Left lung (tissue), 10 donors: Measurements from ENCODE around the gene DDC. TPM values are rescaled to one million over a fixed set of nuclear protein-coding genes. Genes with fewer than 3 reads are reported as not detected.
"Not testable (repeated sequence)": the region's sequence is repeated elsewhere in the genome, so short reads cannot be mapped to it uniquely, and the experiment has no call there.

Source experiments
- ATAC-seq: fragments of 200-7000 bp; cut with Tn5 transposase; one replicate; pipeline ENCODE4 v1.9.1; 2020; ENCODE audit warnings: moderate library complexity
- DNase-seq, 4 donors: peaks; one replicate each; pipeline ENCODE4 v3.0.0-alpha.2; 2013 to 2020
- H3K27ac ChIP-seq, 2 donors: fragments of 200-600 bp; sonication (generic) in 1 of 2; one replicate each; pipeline versions ENCODE4 v1.5.0 to v1.8.0; 2020 to 2021
- H3K27me3 ChIP-seq, 2 donors: fragments of 200-600 bp; sonication (generic) in 1 of 2; one replicate each; pipeline versions ENCODE4 v1.5.0 to v1.8.0; 2020 to 2021
- H3K36me3 ChIP-seq, 2 donors: fragments of 200-600 bp; sonication (generic) in 1 of 2; one replicate each; pipeline versions ENCODE4 v1.5.0 to v1.8.0; 2020 to 2021
- H3K4me1 ChIP-seq, 2 donors: fragments of 200-600 bp; one replicate each; pipeline ENCODE4 v1.8.0; 2021
- H3K4me3 ChIP-seq, 2 donors: fragments of 200-600 bp; sonication (generic) in 1 of 2; one replicate each; pipeline versions ENCODE4 v1.5.0 to v1.8.0; 2020 to 2021; ENCODE audit warnings: mild to moderate bottlenecking in 1 of 2
- H3K9me3 ChIP-seq, 2 donors: fragments of 200-600 bp; sonication (generic) in 1 of 2; one replicate each; pipeline versions ENCODE4 v1.5.0 to v1.8.0; 2020 to 2021
- intact Hi-C, 2 donors: fragments of 100-400 bp; cut with DNase I; formaldehyde crosslinking; loops; one replicate each; pipeline versions ENCODE4 v1.11.2 to v1.14.2; 2022
- polyA plus RNA-seq, 6 donors: library from polyadenylated mRNA; unstranded; fragments of 120-200 nt; gene quantifications; one replicate each; pipeline ENCODE4 v1.2.1, GENCODE V29; 2013; ENCODE audit not compliant: insufficient read length in 6 of 6
- total RNA-seq, 2 donors: library from RNA; stranded (reverse); fragmentation: NEBNext Ultra II Directional; extraction: Animal tissue kit (Norgen Biotek cat#: 25700); gene quantifications; one replicate each; pipeline ENCODE4 v1.2.1, GENCODE V29; 2021
- TF ChIP-seq, protein P1 (sequence below), 2 donors: fragments of 200-600 bp; sonication (generic) in 1 of 2; IDR thresholded peaks; one replicate each; pipeline versions ENCODE4 v1.5.0 to v1.8.0; 2021; ENCODE audit warnings: antibody characterized with exemption in 2 of 2
- donor health status: DM: no; HTN: yes; CAD: no.
- donor health status: DM: no; HTN: no; CAD: no.

Gene DDC
- total and polyA plus RNA-seq, 8 donors, result 0.90 to 17.6 (median 9.2) TPM

DNA sequence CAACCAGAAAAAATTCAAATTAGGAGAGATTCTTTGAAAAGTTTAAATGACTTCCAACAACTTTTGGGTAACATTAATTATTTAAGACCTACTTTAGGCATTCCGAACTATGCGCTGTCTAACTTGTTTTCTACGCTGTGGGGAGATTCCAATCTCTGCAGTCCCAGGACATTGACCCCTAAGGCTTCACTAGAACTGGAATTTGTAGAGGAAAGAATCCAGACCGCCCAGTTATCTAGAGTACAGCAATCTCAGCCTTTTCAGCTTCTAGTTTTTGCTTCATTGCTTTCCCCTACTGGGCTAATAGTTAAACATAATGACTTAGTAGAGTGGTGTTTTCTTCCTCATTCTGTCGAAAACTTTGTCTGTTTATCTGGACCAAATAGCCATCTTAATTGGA is 14.9 kb upstream of the DDC start:
- TF ChIP-seq, protein P1, sequence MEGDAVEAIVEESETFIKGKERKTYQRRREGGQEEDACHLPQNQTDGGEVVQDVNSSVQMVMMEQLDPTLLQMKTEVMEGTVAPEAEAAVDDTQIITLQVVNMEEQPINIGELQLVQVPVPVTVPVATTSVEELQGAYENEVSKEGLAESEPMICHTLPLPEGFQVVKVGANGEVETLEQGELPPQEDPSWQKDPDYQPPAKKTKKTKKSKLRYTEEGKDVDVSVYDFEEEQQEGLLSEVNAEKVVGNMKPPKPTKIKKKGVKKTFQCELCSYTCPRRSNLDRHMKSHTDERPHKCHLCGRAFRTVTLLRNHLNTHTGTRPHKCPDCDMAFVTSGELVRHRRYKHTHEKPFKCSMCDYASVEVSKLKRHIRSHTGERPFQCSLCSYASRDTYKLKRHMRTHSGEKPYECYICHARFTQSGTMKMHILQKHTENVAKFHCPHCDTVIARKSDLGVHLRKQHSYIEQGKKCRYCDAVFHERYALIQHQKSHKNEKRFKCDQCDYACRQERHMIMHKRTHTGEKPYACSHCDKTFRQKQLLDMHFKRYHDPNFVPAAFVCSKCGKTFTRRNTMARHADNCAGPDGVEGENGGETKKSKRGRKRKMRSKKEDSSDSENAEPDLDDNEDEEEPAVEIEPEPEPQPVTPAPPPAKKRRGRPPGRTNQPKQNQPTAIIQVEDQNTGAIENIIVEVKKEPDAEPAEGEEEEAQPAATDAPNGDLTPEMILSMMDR (IDR thresholded peaks at IDR 0.05), result no peak
- DNase-seq (no peak), ATAC-seq (no peak)
- H3K4me3 ChIP-seq, result no peak overlapping the region
- H3K27me3 ChIP-seq, result no peaks in the 10 kb centered on the region
- intact Hi-C loops, result no loop called here
- H3K27ac ChIP-seq, result no peak overlapping the region
- H3K36me3 ChIP-seq, result no peaks in the 10 kb centered on the region
- H3K9me3 ChIP-seq, result peaks cover 0 to 17% of the 10 kb centered on the region in 2 donors
- no peaks in the 10 kb centered on the region for H3K4me1 ChIP-seq

DNA sequence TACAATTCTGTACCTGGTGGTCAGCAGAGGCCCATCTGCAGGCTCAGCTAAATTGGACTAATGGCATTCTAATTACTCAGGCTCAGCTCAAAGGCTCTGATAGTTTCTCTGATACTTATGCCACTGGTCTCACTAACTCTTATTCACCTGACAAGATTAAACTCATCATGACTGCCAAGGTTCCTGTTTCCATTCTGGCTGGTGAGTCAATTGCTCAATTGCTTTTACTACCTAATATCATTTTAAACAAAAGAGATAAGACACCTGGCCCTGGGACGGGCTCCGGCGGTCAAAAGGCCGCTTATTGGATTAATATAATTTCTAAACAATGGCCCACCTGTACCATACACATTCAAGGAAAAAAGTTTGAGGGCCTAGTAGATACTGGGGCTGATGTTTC is 12.9 kb upstream of the DDC start:
- ATAC-seq, intact Hi-C loops, H3K4me3 ChIP-seq, H3K36me3 ChIP-seq, H3K27me3 ChIP-seq, DNase-seq, H3K4me1 ChIP-seq, H3K27ac ChIP-seq, H3K9me3 ChIP-seq: not testable (repeated sequence)

DNA sequence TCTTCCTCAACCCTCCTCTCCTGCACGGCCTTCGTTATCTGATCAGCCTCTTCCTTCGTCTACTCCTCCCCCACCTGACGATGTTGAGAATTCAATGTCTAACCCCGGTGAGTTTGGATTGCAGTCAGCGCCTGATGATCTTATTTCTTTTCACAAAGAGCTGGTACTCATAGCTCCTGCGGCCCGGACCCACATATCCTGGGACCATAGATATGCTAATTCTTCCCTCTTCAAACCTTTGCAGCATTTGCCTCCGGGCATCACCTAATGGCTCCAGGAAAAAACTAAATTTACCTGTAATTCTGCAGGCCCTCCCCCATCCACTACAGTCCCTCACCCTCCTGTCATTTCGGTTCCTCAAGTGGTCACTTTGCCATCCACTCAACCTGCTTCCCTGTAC is 12.4 kb upstream of the DDC start:
- ATAC-seq (no peak), DNase-seq (no peak)
- Histone ChIP-seq H3K27me3 (no peaks in the 10 kb centered on the region), H3K36me3 (no peaks in the 10 kb centered on the region), H3K4me3 (no peak overlapping the region), H3K4me1 (no peaks in the 10 kb centered on the region), H3K27ac (no peak overlapping the region), H3K9me3 (no peaks in the 10 kb centered on the region)
- intact Hi-C loops, result no loop called here
- TF ChIP-seq, protein P1 (IDR thresholded peaks at IDR 0.05), result no peak

DNA sequence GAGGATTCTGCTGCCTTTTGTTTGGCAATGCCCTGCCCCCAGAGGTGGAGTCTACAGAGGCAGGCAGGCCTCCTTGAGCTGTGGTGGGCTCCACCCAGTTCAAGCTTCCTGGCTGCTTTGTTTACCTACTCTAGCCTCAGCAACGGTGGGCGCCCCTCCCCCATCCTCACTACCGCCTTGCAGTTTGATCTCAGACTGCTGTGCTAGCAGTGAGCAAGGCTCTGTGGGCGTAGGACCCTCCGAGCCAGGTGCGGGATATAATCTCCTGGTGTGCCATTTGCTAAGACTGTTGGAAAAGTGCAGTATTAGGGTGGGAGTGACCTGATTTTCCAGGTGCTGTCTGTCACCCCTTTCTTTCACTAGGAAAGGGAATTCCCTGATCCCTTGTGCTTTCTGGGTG is 11.2 kb upstream of the DDC start:
- H3K4me3 ChIP-seq, intact Hi-C loops, H3K27me3 ChIP-seq, H3K36me3 ChIP-seq, DNase-seq, H3K9me3 ChIP-seq, H3K27ac ChIP-seq, H3K4me1 ChIP-seq, ATAC-seq: not testable (repeated sequence)

DNA sequence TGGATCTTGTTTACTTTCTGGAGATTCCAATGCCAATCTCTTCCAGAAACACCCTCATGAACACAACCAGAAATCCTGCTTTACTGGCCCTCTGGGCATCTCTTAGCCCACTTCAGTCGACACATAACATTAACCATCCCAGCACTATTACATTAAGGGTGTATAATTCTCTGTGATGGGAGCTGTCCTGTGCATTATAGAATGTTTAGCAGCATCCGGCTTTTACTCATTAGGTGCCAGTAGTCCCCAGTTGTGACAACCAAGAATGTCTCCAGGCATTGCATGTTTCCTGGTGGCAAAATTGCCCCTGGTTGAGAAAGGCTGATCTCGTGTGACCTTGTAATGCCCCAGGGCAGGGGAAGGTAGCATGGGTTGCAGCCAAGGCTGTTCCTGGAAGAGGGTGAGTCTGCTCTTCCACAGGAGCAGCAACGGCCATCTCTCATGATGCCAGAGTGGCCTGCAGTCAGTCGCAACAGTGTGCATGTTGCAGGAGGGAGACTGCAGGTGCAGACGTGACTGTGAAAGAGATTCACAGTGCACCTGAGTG is 2.6 kb upstream of the DDC start:
- no peak overlapping the region for H3K4me3 ChIP-seq
- TF ChIP-seq, protein P1 (IDR thresholded peaks at IDR 0.05), result no peak
- peaks cover 0 to 3% of the 10 kb centered on the region in 2 donors for H3K9me3 ChIP-seq
- H3K27me3 ChIP-seq, result no peaks in the 10 kb centered on the region
- no peaks in the 10 kb centered on the region for H3K4me1 ChIP-seq
- DNase-seq (no peak), ATAC-seq (no peak)
- intact Hi-C loops, result no loop called here
- no peak overlapping the region for H3K27ac ChIP-seq
- no peaks in the 10 kb centered on the region for H3K36me3 ChIP-seq

DNA sequence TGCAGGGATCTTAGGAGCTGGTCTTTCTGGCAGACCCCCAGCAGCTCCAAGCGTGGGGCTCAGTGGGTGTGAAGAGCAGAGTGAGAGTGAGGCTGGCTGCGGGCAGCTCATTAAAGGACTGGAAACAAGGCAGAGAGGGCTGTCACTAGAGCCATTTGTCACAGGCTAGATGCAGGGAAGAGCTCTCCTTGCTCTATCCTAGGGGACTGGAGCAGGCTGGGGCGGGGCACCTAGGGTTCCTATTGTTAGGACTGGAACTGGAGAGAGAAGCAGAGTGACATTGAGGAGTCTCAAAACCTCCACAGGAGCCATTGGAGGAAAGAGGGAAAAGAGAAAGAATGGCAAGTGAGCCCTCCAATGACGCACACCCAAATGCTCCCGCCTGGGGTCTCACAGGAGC is 772 bp upstream of the DDC start:
- intact Hi-C loops, result no loop called here
- Histone ChIP-seq H3K27ac (no peak overlapping the region), H3K36me3 (no peaks in the 10 kb centered on the region), H3K4me1 (no peaks in the 10 kb centered on the region), H3K4me3 (no peak overlapping the region), H3K9me3 (peaks cover 0 to 3% of the 10 kb centered on the region in 2 donors), H3K27me3 (no peaks in the 10 kb centered on the region)
- no peak for DNase-seq
- no peak for ATAC-seq
- TF ChIP-seq, protein P1 (IDR thresholded peaks at IDR 0.05), result no peak
